ENCODE data around the gene ANKS6. TPM values are rescaled to one million over a fixed set of nuclear protein-coding genes. Genes with fewer than 3 reads are reported as not detected.

The ANKS6 gene
- total RNA-seq, 1 donor from 2014 or later: 16.0 TPM

GRCh38 chr9:98781588-98782383 is 14.6 kb downstream of the ANKS6 start:
- H3K36me3 Mint-ChIP-seq: peaks cover 19% of the 10 kb centered on the region
- Histone ChIP-seq H3F3A (ENCODE audit: low read depth) (peaks cover 4% of the 10 kb centered on the region), H3K4me1 (no peaks in the 10 kb centered on the region), H3K9ac (no peak overlapping the region), H4K20me1 (ENCODE audit: low read depth) (peaks cover 6% of the 10 kb centered on the region), H3K4me2 (no peak overlapping the region), H3K4me3 (no peak overlapping the region), H3K79me2 (ENCODE audit: low read depth) (no peaks in the 10 kb centered on the region), H3K36me3 (no peaks in the 10 kb centered on the region), H3K27me3 (no peaks in the 10 kb centered on the region), H3K9me3 (ENCODE audit: low read depth) (no peaks in the 10 kb centered on the region), H2AFZ (replicated peaks) (no peak overlapping the region), H3K27ac (no peak overlapping the region)
- no peak for TF ChIP-seq EZH2phosphoT487 (IDR thresholded peaks at IDR 0.05)
- TF ChIP-seq EZH2 (IDR thresholded peaks at IDR 0.05): no peak
- no peak for TF ChIP-seq CTCF (IDR thresholded peaks at IDR 0.05)
- no peak overlapping the region for H3K4me3 Mint-ChIP-seq
- no peaks in the 10 kb centered on the region for H3K27me3 Mint-ChIP-seq (ENCODE audit: insufficient read depth, low read depth)
- no peaks in the 10 kb centered on the region for H3K9me3 Mint-ChIP-seq
- peaks cover 11% of the 10 kb centered on the region for H3K4me1 Mint-ChIP-seq
- H3K27ac Mint-ChIP-seq: no peak overlapping the region
- DNase-seq (ENCODE audit: low spot score): no peak

- Histone ChIP-seq H3K4me2 (no peak overlapping the region), H2AFZ (replicated peaks) (no peak overlapping the region), H3K27ac (no peak overlapping the region), H3K9me3 (ENCODE audit: low read depth) (no peaks in the 10 kb centered on the region), H4K20me1 (ENCODE audit: low read depth) (peaks cover 2% of the 10 kb centered on the region), H3K4me3 (no peak overlapping the region), H3K27me3 (no peaks in the 10 kb centered on the region), H3K36me3 (no peaks in the 10 kb centered on the region), H3K4me1 (no peaks in the 10 kb centered on the region), H3K79me2 (ENCODE audit: low read depth) (no peaks in the 10 kb centered on the region), H3F3A (ENCODE audit: low read depth) (peaks cover 4% of the 10 kb centered on the region), H3K9ac (no peak overlapping the region)
- Mint-ChIP-seq H3K9me3 (no peaks in the 10 kb centered on the region), H3K27me3 (ENCODE audit: insufficient read depth, low read depth) (no peaks in the 10 kb centered on the region), H3K4me3 (no peak overlapping the region), H3K36me3 (peaks cover 17% of the 10 kb centered on the region), H3K4me1 (peaks cover 11% of the 10 kb centered on the region), H3K27ac (no peak overlapping the region)
- no peak for DNase-seq (ENCODE audit: low spot score)
- TF ChIP-seq EZH2 (IDR thresholded peaks at IDR 0.05) (no peak), EZH2phosphoT487 (IDR thresholded peaks at IDR 0.05) (no peak), CTCF (IDR thresholded peaks at IDR 0.05) (no peak)
Measured at GRCh38 chr9:98780059-98780749, 16.2 kb downstream of the ANKS6 start.

GRCh38 chr9:98778711-98779530 is 17.4 kb downstream of the ANKS6 start:
- Histone ChIP-seq H3K4me1 (no peaks in the 10 kb centered on the region), H3K9me3 (ENCODE audit: low read depth) (no peaks in the 10 kb centered on the region), H3K27me3 (no peaks in the 10 kb centered on the region), H3K9ac (no peak overlapping the region), H3K36me3 (no peaks in the 10 kb centered on the region), H3F3A (ENCODE audit: low read depth) (peaks cover 4% of the 10 kb centered on the region), H4K20me1 (ENCODE audit: low read depth) (peaks cover 4% of the 10 kb centered on the region), H3K27ac (peak overlapping the region; percentile 37), H3K79me2 (ENCODE audit: low read depth) (no peaks in the 10 kb centered on the region), H3K4me2 (no peak overlapping the region), H2AFZ (replicated peaks) (no peak overlapping the region), H3K4me3 (no peak overlapping the region)
- TF ChIP-seq EZH2 (IDR thresholded peaks at IDR 0.05) (no peak), EZH2phosphoT487 (IDR thresholded peaks at IDR 0.05) (no peak), CTCF (IDR thresholded peaks at IDR 0.05) (no peak)
- Mint-ChIP-seq H3K4me3 (no peak overlapping the region), H3K9me3 (no peaks in the 10 kb centered on the region), H3K27ac (no peak overlapping the region), H3K36me3 (peaks cover 17% of the 10 kb centered on the region), H3K27me3 (ENCODE audit: insufficient read depth, low read depth) (no peaks in the 10 kb centered on the region), H3K4me1 (peaks cover 11% of the 10 kb centered on the region)
- DNase-seq (ENCODE audit: low spot score): no peak
